OCI-LY1 (cell line): Measurements from ENCODE around the gene ZSCAN5B.

Experiments used
- CTCF ChIP-seq: fragments of 200-600 bp; sonication (generic), shearing (Covaris generic); IDR thresholded peaks from 2 replicates; pipeline ENCODE4 v1.5.1; 2017; ENCODE audit warnings: mild to moderate bottlenecking, antibody characterized with exemption, low read length, moderate library complexity, mixed read lengths
- EZH2 ChIP-seq: fragments of 200-600 bp; sonication (generic), shearing (Covaris generic); IDR thresholded peaks from 2 replicates; pipeline ENCODE4 v1.8.0; 2017; ENCODE audit warnings: borderline replicate concordance, mixed run types, mild to moderate bottlenecking, antibody characterized with exemption, low read length, moderate library complexity, mixed read lengths

GRCh38 chr19:56199687-56200086, 2.1 kb upstream of the ZSCAN5B start:
- no peak for TF ChIP-seq CTCF
- no peak for TF ChIP-seq EZH2
